Measurements from ENCODE around the gene AKAP1.

AKAP1 gene

GRCh38 chr17:57046749-57047148, 38.3 kb upstream of the AKAP1 start:
- DNase-seq (ENCODE audit: low spot score) (no peak), ATAC-seq (ENCODE audit: low read depth) (no peak)
- H3K9me3 ChIP-seq (ENCODE audit: severe bottlenecking), result no peaks in the 10 kb centered on the region
- H3K36me3 ChIP-seq (ENCODE audit: low read depth), result no peaks in the 10 kb centered on the region
- H3K4me1 ChIP-seq (ENCODE audit: insufficient read depth, poor library complexity, severe bottlenecking), result no peaks in the 10 kb centered on the region
- H3K27ac ChIP-seq (ENCODE audit: poor library complexity, severe bottlenecking), result no peak overlapping the region
- H3K4me3 ChIP-seq (ENCODE audit: severe bottlenecking), result no peak overlapping the region
- no peak for TF ChIP-seq CTCF (IDR thresholded peaks at IDR 0.05; ENCODE audit: poor library complexity, severe bottlenecking)
- no peaks in the 10 kb centered on the region for H3K27me3 ChIP-seq (ENCODE audit: insufficient read depth, poor library complexity, severe bottlenecking)

- H3K4me1 ChIP-seq (ENCODE audit: insufficient read depth, poor library complexity, severe bottlenecking), result no peaks in the 10 kb centered on the region
- H3K27me3 ChIP-seq (ENCODE audit: insufficient read depth, poor library complexity, severe bottlenecking), result no peaks in the 10 kb centered on the region
- no peak overlapping the region for H3K4me3 ChIP-seq (ENCODE audit: severe bottlenecking)
- TF ChIP-seq CTCF (IDR thresholded peaks at IDR 0.05; ENCODE audit: poor library complexity, severe bottlenecking), result no peak
- DNase-seq (ENCODE audit: low spot score), result no peak
- ATAC-seq (ENCODE audit: low read depth), result peak; percentile 32; the same call in 1 of the 3 replicates
- no peaks in the 10 kb centered on the region for H3K36me3 ChIP-seq (ENCODE audit: low read depth)
- no peak overlapping the region for H3K27ac ChIP-seq (ENCODE audit: poor library complexity, severe bottlenecking)
- H3K9me3 ChIP-seq (ENCODE audit: severe bottlenecking), result no peaks in the 10 kb centered on the region
Measured at GRCh38 chr17:57048096-57048495, 37.0 kb upstream of the AKAP1 start.

GRCh38 chr17:57050306-57050705, 34.7 kb upstream of the AKAP1 start:
- Histone ChIP-seq H3K36me3 (ENCODE audit: low read depth) (no peaks in the 10 kb centered on the region), H3K4me3 (ENCODE audit: severe bottlenecking) (no peak overlapping the region), H3K27me3 (ENCODE audit: insufficient read depth, poor library complexity, severe bottlenecking) (no peaks in the 10 kb centered on the region), H3K27ac (ENCODE audit: poor library complexity, severe bottlenecking) (no peak overlapping the region), H3K4me1 (ENCODE audit: insufficient read depth, poor library complexity, severe bottlenecking) (no peaks in the 10 kb centered on the region), H3K9me3 (ENCODE audit: severe bottlenecking) (no peaks in the 10 kb centered on the region)
- no peak for ATAC-seq (ENCODE audit: low read depth)
- no peak for DNase-seq (ENCODE audit: low spot score)
- no peak for TF ChIP-seq CTCF (IDR thresholded peaks at IDR 0.05; ENCODE audit: poor library complexity, severe bottlenecking)

GRCh38 chr17:57051886-57052361, 33.1 kb upstream of the AKAP1 start:
- TF ChIP-seq CTCF (IDR thresholded peaks at IDR 0.05; ENCODE audit: poor library complexity, severe bottlenecking), result no peak
- no peak overlapping the region for H3K27ac ChIP-seq (ENCODE audit: poor library complexity, severe bottlenecking)
- DNase-seq (ENCODE audit: low spot score), result no peak

GRCh38 chr17:57062865-57063264, 22.2 kb upstream of the AKAP1 start:
- Histone ChIP-seq H3K4me1 (ENCODE audit: insufficient read depth, poor library complexity, severe bottlenecking) (no peaks in the 10 kb centered on the region), H3K36me3 (ENCODE audit: low read depth) (no peaks in the 10 kb centered on the region), H3K27me3 (ENCODE audit: insufficient read depth, poor library complexity, severe bottlenecking) (no peaks in the 10 kb centered on the region), H3K4me3 (ENCODE audit: severe bottlenecking) (no peak overlapping the region), H3K9me3 (ENCODE audit: severe bottlenecking) (no peaks in the 10 kb centered on the region), H3K27ac (ENCODE audit: poor library complexity, severe bottlenecking) (no peak overlapping the region)
- ATAC-seq (ENCODE audit: low read depth), result no peak
- no peak for DNase-seq (ENCODE audit: low spot score)
- no peak for TF ChIP-seq CTCF (IDR thresholded peaks at IDR 0.05; ENCODE audit: poor library complexity, severe bottlenecking)

More at GRCh38 chr17:57051886-57052361, 33.1 kb upstream of the AKAP1 start:
- Histone ChIP-seq H3K4me1 (ENCODE audit: insufficient read depth, poor library complexity, severe bottlenecking) (no peaks in the 10 kb centered on the region), H3K36me3 (ENCODE audit: low read depth) (no peaks in the 10 kb centered on the region), H3K27me3 (ENCODE audit: insufficient read depth, poor library complexity, severe bottlenecking) (no peaks in the 10 kb centered on the region), H3K4me3 (ENCODE audit: severe bottlenecking) (no peak overlapping the region), H3K9me3 (ENCODE audit: severe bottlenecking) (no peaks in the 10 kb centered on the region)
- peak; percentile 70 for ATAC-seq (ENCODE audit: low read depth)
